ENCODE measurements around the gene RAB27B.

DNA sequence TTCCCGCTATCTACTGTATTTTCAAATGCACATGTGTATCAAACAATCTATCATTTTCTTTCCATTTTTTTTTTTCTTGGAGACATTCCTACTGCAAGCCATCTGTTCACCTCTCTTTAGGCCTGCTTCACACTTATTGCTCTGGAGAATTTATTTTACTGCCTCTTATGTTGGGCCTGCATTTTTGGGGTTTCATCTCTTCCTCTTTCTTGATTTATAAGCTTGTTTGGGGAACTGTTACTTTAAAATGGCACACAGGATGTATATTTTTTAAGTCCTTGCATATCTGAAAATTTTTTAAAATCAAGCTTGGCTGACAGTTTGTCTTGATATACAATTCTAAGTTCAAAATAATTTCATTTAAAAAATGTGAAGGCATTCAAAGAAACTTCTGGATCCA lies 3.5 kb upstream of the RAB27B start:
- no peak for TF ChIP-seq POLR2AphosphoS5 (IDR thresholded peaks at IDR 0.05; ENCODE audit: borderline replicate concordance, low read depth, low read length)
- no peak for TF ChIP-seq EZH2 (IDR thresholded peaks at IDR 0.05)
- TF ChIP-seq FOXP2 (optimal IDR thresholded peaks at IDR 0.05; ENCODE audit: control extremely low read depth, extremely low read length, insufficient read depth), result no peak
